ENCODE results near the gene TOX2.

TOX2 gene

GRCh38 chr20:43974695-43975094 lies 60.0 kb downstream of the TOX2 start:
- H3K9ac ChIP-seq (ENCODE audit: low read depth in 1 of 2, low read length in 2 of 2): no peak overlapping the region
- no peaks in the 10 kb centered on the region for H3K9me3 ChIP-seq (ENCODE audit: control insufficient read depth in 1 of 2, low read length in 2 of 2)
- no peak overlapping the region for H3K27ac ChIP-seq (ENCODE audit: low read depth, low read length)
- H3K4me3 ChIP-seq (ENCODE audit: low read depth in 1 of 2, low read length in 2 of 2): no peak overlapping the region
- no peaks in the 10 kb centered on the region for H3K27me3 ChIP-seq (ENCODE audit: control insufficient read depth in 1 of 2, insufficient read depth in 2 of 2, low read length in 2 of 2)
- H3K36me3 ChIP-seq (ENCODE audit: control insufficient read depth in 1 of 2, insufficient read depth in 2 of 2, low read length in 2 of 2): no peaks in the 10 kb centered on the region
- no peaks in the 10 kb centered on the region for H3K4me1 ChIP-seq (ENCODE audit: control insufficient read depth in 1 of 2, insufficient read depth in 2 of 2, low read length in 2 of 2)

- Histone ChIP-seq H3K4me3 (ENCODE audit: low read depth in 1 of 2, low read length in 2 of 2) (no peak overlapping the region), H3K27ac (ENCODE audit: low read depth, low read length) (no peak overlapping the region), H3K4me1 (ENCODE audit: control insufficient read depth in 1 of 2, insufficient read depth in 2 of 2, low read length in 2 of 2) (no peaks in the 10 kb centered on the region), H3K27me3 (ENCODE audit: control insufficient read depth in 1 of 2, insufficient read depth in 2 of 2, low read length in 2 of 2) (no peaks in the 10 kb centered on the region), H3K9ac (ENCODE audit: low read depth in 1 of 2, low read length in 2 of 2) (no peak overlapping the region), H3K9me3 (ENCODE audit: control insufficient read depth in 1 of 2, low read length in 2 of 2) (no peaks in the 10 kb centered on the region), H3K36me3 (ENCODE audit: control insufficient read depth in 1 of 2, insufficient read depth in 2 of 2, low read length in 2 of 2) (no peaks in the 10 kb centered on the region)
These were observed 60.6 kb downstream of the TOX2 start for GRCh38 chr20:43975096-43975768.

GRCh38 chr20:43976547-43976946 lies 61.9 kb downstream of the TOX2 start:
- Histone ChIP-seq H3K9ac (ENCODE audit: low read depth in 1 of 2, low read length in 2 of 2) (no peak overlapping the region), H3K4me3 (ENCODE audit: low read depth in 1 of 2, low read length in 2 of 2) (no peak overlapping the region), H3K27me3 (ENCODE audit: control insufficient read depth in 1 of 2, insufficient read depth in 2 of 2, low read length in 2 of 2) (no peaks in the 10 kb centered on the region), H3K27ac (ENCODE audit: low read depth, low read length) (no peak overlapping the region), H3K9me3 (ENCODE audit: control insufficient read depth in 1 of 2, low read length in 2 of 2) (no peaks in the 10 kb centered on the region), H3K4me1 (ENCODE audit: control insufficient read depth in 1 of 2, insufficient read depth in 2 of 2, low read length in 2 of 2) (no peaks in the 10 kb centered on the region), H3K36me3 (ENCODE audit: control insufficient read depth in 1 of 2, insufficient read depth in 2 of 2, low read length in 2 of 2) (no peaks in the 10 kb centered on the region)

GRCh38 chr20:43977252-43977651 lies 62.6 kb downstream of the TOX2 start:
- Histone ChIP-seq H3K27me3 (ENCODE audit: control insufficient read depth in 1 of 2, insufficient read depth in 2 of 2, low read length in 2 of 2) (no peaks in the 10 kb centered on the region), H3K36me3 (ENCODE audit: control insufficient read depth in 1 of 2, insufficient read depth in 2 of 2, low read length in 2 of 2) (no peaks in the 10 kb centered on the region), H3K4me3 (ENCODE audit: low read depth in 1 of 2, low read length in 2 of 2) (no peak overlapping the region), H3K27ac (ENCODE audit: low read depth, low read length) (no peak overlapping the region), H3K9ac (ENCODE audit: low read depth in 1 of 2, low read length in 2 of 2) (no peak overlapping the region), H3K9me3 (ENCODE audit: control insufficient read depth in 1 of 2, low read length in 2 of 2) (no peaks in the 10 kb centered on the region), H3K4me1 (ENCODE audit: control insufficient read depth in 1 of 2, insufficient read depth in 2 of 2, low read length in 2 of 2) (no peaks in the 10 kb centered on the region)

- no peak overlapping the region for H3K4me3 ChIP-seq (ENCODE audit: low read depth in 1 of 2, low read length in 2 of 2)
- H3K9ac ChIP-seq (ENCODE audit: low read depth in 1 of 2, low read length in 2 of 2): no peak overlapping the region
- H3K4me1 ChIP-seq (ENCODE audit: control insufficient read depth in 1 of 2, insufficient read depth in 2 of 2, low read length in 2 of 2): no peaks in the 10 kb centered on the region
- H3K9me3 ChIP-seq (ENCODE audit: control insufficient read depth in 1 of 2, low read length in 2 of 2): no peaks in the 10 kb centered on the region
- H3K27me3 ChIP-seq (ENCODE audit: control insufficient read depth in 1 of 2, insufficient read depth in 2 of 2, low read length in 2 of 2): no peaks in the 10 kb centered on the region
- no peaks in the 10 kb centered on the region for H3K36me3 ChIP-seq (ENCODE audit: control insufficient read depth in 1 of 2, insufficient read depth in 2 of 2, low read length in 2 of 2)
- no peak overlapping the region for H3K27ac ChIP-seq (ENCODE audit: low read depth, low read length)
These were observed 63.3 kb downstream of the TOX2 start for GRCh38 chr20:43977962-43978361.

GRCh38 chr20:43979576-43980105 lies 65.0 kb downstream of the TOX2 start:
- no peaks in the 10 kb centered on the region for H3K36me3 ChIP-seq (ENCODE audit: control insufficient read depth in 1 of 2, insufficient read depth in 2 of 2, low read length in 2 of 2)
- no peaks in the 10 kb centered on the region for H3K9me3 ChIP-seq (ENCODE audit: control insufficient read depth in 1 of 2, low read length in 2 of 2)
- H3K4me3 ChIP-seq (ENCODE audit: low read depth in 1 of 2, low read length in 2 of 2): no peak overlapping the region
- no peak overlapping the region for H3K9ac ChIP-seq (ENCODE audit: low read depth in 1 of 2, low read length in 2 of 2)
- no peak overlapping the region for H3K27ac ChIP-seq (ENCODE audit: low read depth, low read length)
- H3K4me1 ChIP-seq (ENCODE audit: control insufficient read depth in 1 of 2, insufficient read depth in 2 of 2, low read length in 2 of 2): peaks cover 11 to 14% of the 10 kb centered on the region in 2 donors
- H3K27me3 ChIP-seq (ENCODE audit: control insufficient read depth in 1 of 2, insufficient read depth in 2 of 2, low read length in 2 of 2): no peaks in the 10 kb centered on the region

- Histone ChIP-seq H3K36me3 (ENCODE audit: control insufficient read depth in 1 of 2, insufficient read depth in 2 of 2, low read length in 2 of 2) (no peaks in the 10 kb centered on the region), H3K9me3 (ENCODE audit: control insufficient read depth in 1 of 2, low read length in 2 of 2) (no peaks in the 10 kb centered on the region), H3K27me3 (ENCODE audit: control insufficient read depth in 1 of 2, insufficient read depth in 2 of 2, low read length in 2 of 2) (no peaks in the 10 kb centered on the region), H3K27ac (ENCODE audit: low read depth, low read length) (no peak overlapping the region), H3K4me3 (ENCODE audit: low read depth in 1 of 2, low read length in 2 of 2) (no peak overlapping the region), H3K4me1 (ENCODE audit: control insufficient read depth in 1 of 2, insufficient read depth in 2 of 2, low read length in 2 of 2) (peaks cover 24 to 29% of the 10 kb centered on the region in 2 donors), H3K9ac (ENCODE audit: low read depth in 1 of 2, low read length in 2 of 2) (no peak overlapping the region)
These were observed 66.9 kb downstream of the TOX2 start for GRCh38 chr20:43981540-43981939.

GRCh38 chr20:43982016-43982415 lies 67.4 kb downstream of the TOX2 start:
- H3K9me3 ChIP-seq (ENCODE audit: control insufficient read depth in 1 of 2, low read length in 2 of 2): no peaks in the 10 kb centered on the region
- H3K36me3 ChIP-seq (ENCODE audit: control insufficient read depth in 1 of 2, insufficient read depth in 2 of 2, low read length in 2 of 2): no peaks in the 10 kb centered on the region
- no peak overlapping the region for H3K27ac ChIP-seq (ENCODE audit: low read depth, low read length)
- no peaks in the 10 kb centered on the region for H3K27me3 ChIP-seq (ENCODE audit: control insufficient read depth in 1 of 2, insufficient read depth in 2 of 2, low read length in 2 of 2)
- H3K4me1 ChIP-seq (ENCODE audit: control insufficient read depth in 1 of 2, insufficient read depth in 2 of 2, low read length in 2 of 2): peaks cover 24 to 29% of the 10 kb centered on the region in 2 donors
- H3K9ac ChIP-seq (ENCODE audit: low read depth in 1 of 2, low read length in 2 of 2): no peak overlapping the region
- no peak overlapping the region for H3K4me3 ChIP-seq (ENCODE audit: low read depth in 1 of 2, low read length in 2 of 2)

GRCh38 chr20:43982886-43983285 lies 68.2 kb downstream of the TOX2 start:
- H3K9ac ChIP-seq (ENCODE audit: low read depth in 1 of 2, low read length in 2 of 2): no peak overlapping the region
- no peak overlapping the region for H3K4me3 ChIP-seq (ENCODE audit: low read depth in 1 of 2, low read length in 2 of 2)
- no peaks in the 10 kb centered on the region for H3K27me3 ChIP-seq (ENCODE audit: control insufficient read depth in 1 of 2, insufficient read depth in 2 of 2, low read length in 2 of 2)
- no peak overlapping the region for H3K27ac ChIP-seq (ENCODE audit: low read depth, low read length)
- no peaks in the 10 kb centered on the region for H3K9me3 ChIP-seq (ENCODE audit: control insufficient read depth in 1 of 2, low read length in 2 of 2)
- H3K36me3 ChIP-seq (ENCODE audit: control insufficient read depth in 1 of 2, insufficient read depth in 2 of 2, low read length in 2 of 2): no peaks in the 10 kb centered on the region
- H3K4me1 ChIP-seq (ENCODE audit: control insufficient read depth in 1 of 2, insufficient read depth in 2 of 2, low read length in 2 of 2): peaks cover 24 to 29% of the 10 kb centered on the region in 2 donors

GRCh38 chr20:43983359-43983758 lies 68.7 kb downstream of the TOX2 start:
- H3K9ac ChIP-seq (ENCODE audit: low read depth in 1 of 2, low read length in 2 of 2): no peak overlapping the region
- no peaks in the 10 kb centered on the region for H3K36me3 ChIP-seq (ENCODE audit: control insufficient read depth in 1 of 2, insufficient read depth in 2 of 2, low read length in 2 of 2)
- no peak overlapping the region for H3K4me3 ChIP-seq (ENCODE audit: low read depth in 1 of 2, low read length in 2 of 2)
- H3K27me3 ChIP-seq (ENCODE audit: control insufficient read depth in 1 of 2, insufficient read depth in 2 of 2, low read length in 2 of 2): no peaks in the 10 kb centered on the region
- H3K9me3 ChIP-seq (ENCODE audit: control insufficient read depth in 1 of 2, low read length in 2 of 2): no peaks in the 10 kb centered on the region
- peaks cover 24 to 32% of the 10 kb centered on the region in 2 donors for H3K4me1 ChIP-seq (ENCODE audit: control insufficient read depth in 1 of 2, insufficient read depth in 2 of 2, low read length in 2 of 2)
- H3K27ac ChIP-seq (ENCODE audit: low read depth, low read length): no peak overlapping the region

Data from duodenal mucosa (tissue), 2 donors.